ENCODE data around the gene HOXB3. TPM values are rescaled to one million over a fixed set of nuclear protein-coding genes. Genes with fewer than 3 reads are reported as not detected.
A peak's percentile ranks its signal among the peaks of the same experiment; 100 is the strongest.

Gene HOXB3
- total and polyA plus RNA-seq, 2 donors (not counting 1 experiment from before 2014, with no cell fraction given) = 15.7 to 28.6 TPM

DNA sequence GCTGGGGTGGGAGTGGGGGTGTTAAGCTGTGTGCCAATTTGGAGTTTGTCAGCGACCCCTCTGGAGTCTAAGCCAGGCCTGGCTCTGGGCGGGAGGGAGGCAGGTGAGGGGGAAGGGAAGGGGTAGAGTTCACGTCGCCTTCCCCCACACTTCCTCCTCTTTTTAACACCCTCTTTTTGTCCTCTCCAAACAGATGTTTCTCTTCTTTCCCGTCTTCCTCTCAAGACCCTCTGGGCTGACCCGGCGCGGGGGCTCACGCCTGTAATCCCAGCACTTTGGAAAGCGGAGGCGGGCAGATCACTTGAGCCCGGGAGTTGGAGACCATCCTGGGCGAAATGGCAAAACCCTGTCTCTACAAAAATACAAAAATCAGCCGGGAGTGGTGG lies 62.5 kb downstream of the HOXB3 start:
- Histone ChIP-seq H3K36me3 (ENCODE audit: control insufficient read depth, insufficient read depth, low read length) (no peaks in the 10 kb centered on the region), H3K4me2 (ENCODE audit: extremely low read depth, insufficient read depth, low read length) (no peak overlapping the region), H2AFZ (ENCODE audit: low read length) (no peak overlapping the region), H3K27ac (ENCODE audit: insufficient read depth, low read length) (no peak overlapping the region), H3K9ac (ENCODE audit: insufficient read depth, low read length) (no peak overlapping the region), H3K4me1 (ENCODE audit: control insufficient read depth, extremely low read depth, insufficient read depth, low read length) (peaks cover 2% of the 10 kb centered on the region), H3K79me2 (ENCODE audit: control insufficient read depth, insufficient read depth, low read length) (no peaks in the 10 kb centered on the region), H4K20me1 (ENCODE audit: control insufficient read depth, extremely low read depth, insufficient read depth, low read length) (no peaks in the 10 kb centered on the region), H3K4me3 (replicated peaks in 1 of 4; ENCODE audit: control extremely low read depth in 1 of 4, insufficient read depth in 1 of 4, low read depth in 3 of 4, low read length in 4 of 4) (no peak overlapping the region), H3K27me3 (ENCODE audit: control insufficient read depth, insufficient read depth, low read length) (no peaks in the 10 kb centered on the region), H3K9me3 (ENCODE audit: control insufficient read depth, insufficient read depth, low read depth, low read length) (no peaks in the 10 kb centered on the region)
- DNase-seq (ENCODE audit: low read depth in 2 of 2) = no peak
- TF ChIP-seq, protein P1, sequence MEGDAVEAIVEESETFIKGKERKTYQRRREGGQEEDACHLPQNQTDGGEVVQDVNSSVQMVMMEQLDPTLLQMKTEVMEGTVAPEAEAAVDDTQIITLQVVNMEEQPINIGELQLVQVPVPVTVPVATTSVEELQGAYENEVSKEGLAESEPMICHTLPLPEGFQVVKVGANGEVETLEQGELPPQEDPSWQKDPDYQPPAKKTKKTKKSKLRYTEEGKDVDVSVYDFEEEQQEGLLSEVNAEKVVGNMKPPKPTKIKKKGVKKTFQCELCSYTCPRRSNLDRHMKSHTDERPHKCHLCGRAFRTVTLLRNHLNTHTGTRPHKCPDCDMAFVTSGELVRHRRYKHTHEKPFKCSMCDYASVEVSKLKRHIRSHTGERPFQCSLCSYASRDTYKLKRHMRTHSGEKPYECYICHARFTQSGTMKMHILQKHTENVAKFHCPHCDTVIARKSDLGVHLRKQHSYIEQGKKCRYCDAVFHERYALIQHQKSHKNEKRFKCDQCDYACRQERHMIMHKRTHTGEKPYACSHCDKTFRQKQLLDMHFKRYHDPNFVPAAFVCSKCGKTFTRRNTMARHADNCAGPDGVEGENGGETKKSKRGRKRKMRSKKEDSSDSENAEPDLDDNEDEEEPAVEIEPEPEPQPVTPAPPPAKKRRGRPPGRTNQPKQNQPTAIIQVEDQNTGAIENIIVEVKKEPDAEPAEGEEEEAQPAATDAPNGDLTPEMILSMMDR (conservative IDR thresholded peaks at IDR 0.05 in 1 of 2, IDR thresholded peaks at IDR 0.05 in 1 of 2; ENCODE audit: low read depth in 1 of 2, low read length in 2 of 2) = no peak

DNA sequence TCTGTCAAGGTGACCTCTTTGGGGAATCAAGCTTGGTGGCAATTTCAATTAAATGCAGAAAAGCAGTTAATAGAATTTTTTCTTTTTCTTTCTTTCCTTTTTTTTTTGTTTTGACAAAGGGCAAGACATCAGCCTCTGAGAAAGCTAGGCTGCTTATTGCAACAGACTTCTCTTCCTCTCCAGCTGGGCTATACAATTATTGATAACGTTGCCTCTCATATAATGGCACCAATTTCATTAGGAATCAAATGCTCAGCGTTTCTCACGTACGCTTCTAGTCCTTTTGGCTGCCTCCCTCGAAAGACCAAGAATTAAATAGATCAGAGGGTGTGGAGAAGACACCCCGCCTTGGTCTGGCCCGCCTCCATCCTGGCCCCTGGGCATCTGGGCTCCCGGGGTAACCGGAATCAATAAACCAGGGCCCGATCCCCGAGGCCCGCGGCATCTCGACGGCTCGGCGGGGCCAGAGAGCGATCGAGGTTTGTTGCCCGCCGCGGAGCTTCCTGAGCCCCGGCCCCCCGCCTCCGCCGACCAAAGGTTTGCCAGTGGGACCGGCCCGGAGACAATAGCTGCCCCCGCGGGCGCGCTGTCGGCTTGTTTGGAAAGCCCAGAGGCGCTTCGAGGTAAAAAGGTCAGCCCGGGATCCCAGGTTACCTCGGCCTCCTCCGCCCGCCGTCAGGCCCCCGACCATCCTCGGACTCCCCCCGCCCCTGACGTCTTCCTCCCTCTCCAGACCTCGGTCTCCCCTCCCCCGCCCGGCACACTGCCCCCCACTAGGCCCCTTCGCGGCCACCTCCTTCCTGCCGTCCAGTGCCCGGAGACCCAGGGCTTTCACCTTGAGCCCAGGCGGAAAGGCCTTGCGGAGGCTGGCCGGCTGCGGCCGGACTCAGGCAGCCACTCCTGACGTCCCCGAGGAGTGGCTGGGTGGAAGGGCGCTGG lies 63.2 kb downstream of the HOXB3 start:
- no peak for DNase-seq (ENCODE audit: low read depth in 2 of 2)
- H3K4me3 ChIP-seq (replicated peaks in 1 of 4; ENCODE audit: control extremely low read depth in 1 of 4, insufficient read depth in 1 of 4, low read depth in 3 of 4, low read length in 4 of 4) = no peak overlapping the region
- no peak overlapping the region for H3K27ac ChIP-seq (ENCODE audit: insufficient read depth, low read length)
- no peaks in the 10 kb centered on the region for H3K27me3 ChIP-seq (ENCODE audit: control insufficient read depth, insufficient read depth, low read length)
- H3K9me3 ChIP-seq (ENCODE audit: control insufficient read depth, insufficient read depth, low read depth, low read length) = no peaks in the 10 kb centered on the region
- H3K4me2 ChIP-seq (ENCODE audit: extremely low read depth, insufficient read depth, low read length) = no peak overlapping the region
- no peak for TF ChIP-seq EZH2 (IDR thresholded peaks at IDR 0.05; ENCODE audit: low read length, missing control alignments)
- TF ChIP-seq, protein P1 (conservative IDR thresholded peaks at IDR 0.05 in 1 of 2, IDR thresholded peaks at IDR 0.05 in 1 of 2; ENCODE audit: low read depth in 1 of 2, low read length in 2 of 2) = no peak
- no peaks in the 10 kb centered on the region for H3K36me3 ChIP-seq (ENCODE audit: control insufficient read depth, insufficient read depth, low read length)
- H3K4me1 ChIP-seq (ENCODE audit: control insufficient read depth, extremely low read depth, insufficient read depth, low read length) = peaks cover 7% of the 10 kb centered on the region
- no peaks in the 10 kb centered on the region for H3K79me2 ChIP-seq (ENCODE audit: control insufficient read depth, insufficient read depth, low read length)
- H3K9ac ChIP-seq (ENCODE audit: insufficient read depth, low read length) = no peak overlapping the region
- H4K20me1 ChIP-seq (ENCODE audit: control insufficient read depth, extremely low read depth, insufficient read depth, low read length) = no peaks in the 10 kb centered on the region
- no peak overlapping the region for H2AFZ ChIP-seq (ENCODE audit: low read length)

DNA sequence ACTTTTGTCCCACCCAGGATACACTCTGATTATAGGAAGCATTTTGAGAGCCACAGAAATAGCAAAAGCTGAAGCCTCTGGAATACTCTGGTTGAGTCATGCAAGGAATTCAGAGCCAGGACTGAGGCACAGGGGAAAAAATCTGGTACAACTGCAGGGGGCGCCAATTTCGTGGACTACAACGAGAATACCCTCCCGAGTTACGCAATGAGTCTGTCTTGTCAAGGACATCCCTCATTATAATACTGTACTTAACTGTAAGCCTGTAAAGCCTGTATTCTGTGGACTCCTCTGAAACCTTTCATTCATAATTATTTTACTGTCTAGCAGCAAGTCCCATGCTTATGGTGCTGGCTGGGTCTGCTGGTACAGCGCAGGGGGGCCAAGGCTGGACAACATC lies 67.0 kb downstream of the HOXB3 start:
- Histone ChIP-seq H3K36me3 (ENCODE audit: control insufficient read depth, insufficient read depth, low read length) (no peaks in the 10 kb centered on the region), H3K79me2 (ENCODE audit: control insufficient read depth, insufficient read depth, low read length) (no peaks in the 10 kb centered on the region), H3K4me3 (replicated peaks in 1 of 4; ENCODE audit: control extremely low read depth in 1 of 4, insufficient read depth in 1 of 4, low read depth in 3 of 4, low read length in 4 of 4) (no peak overlapping the region), H3K4me2 (ENCODE audit: extremely low read depth, insufficient read depth, low read length) (no peak overlapping the region), H3K9me3 (ENCODE audit: control insufficient read depth, insufficient read depth, low read depth, low read length) (no peaks in the 10 kb centered on the region), H3K27me3 (ENCODE audit: control insufficient read depth, insufficient read depth, low read length) (no peaks in the 10 kb centered on the region), H2AFZ (ENCODE audit: low read length) (no peak overlapping the region), H3K27ac (ENCODE audit: insufficient read depth, low read length) (no peak overlapping the region), H3K9ac (ENCODE audit: insufficient read depth, low read length) (no peak overlapping the region), H3K4me1 (ENCODE audit: control insufficient read depth, extremely low read depth, insufficient read depth, low read length) (peaks cover 11% of the 10 kb centered on the region), H4K20me1 (ENCODE audit: control insufficient read depth, extremely low read depth, insufficient read depth, low read length) (no peaks in the 10 kb centered on the region)
- TF ChIP-seq, protein P1 (conservative IDR thresholded peaks at IDR 0.05 in 1 of 2, IDR thresholded peaks at IDR 0.05 in 1 of 2; ENCODE audit: low read depth in 1 of 2, low read length in 2 of 2) = peak; percentile 35 to 53
- no peak for TF ChIP-seq EZH2 (IDR thresholded peaks at IDR 0.05; ENCODE audit: low read length, missing control alignments)
- peak in 1 of 2 donors; percentile 28 for DNase-seq (ENCODE audit: low read depth in 2 of 2)

Measured in fibroblast of lung (primary cell).